Kidney capillary endothelial cell (primary cell): ENCODE data around the gene C16orf54.
"Not testable (repeated sequence)": the region's sequence is repeated elsewhere in the genome, so short reads cannot be mapped to it uniquely, and the experiment has no call there.

Experiments
- DNase-seq: peaks from one replicate; pipeline ENCODE4 v3.0.0-alpha.2; 2018; ENCODE audit warnings: low spot score

Gene C16orf54, protein sequence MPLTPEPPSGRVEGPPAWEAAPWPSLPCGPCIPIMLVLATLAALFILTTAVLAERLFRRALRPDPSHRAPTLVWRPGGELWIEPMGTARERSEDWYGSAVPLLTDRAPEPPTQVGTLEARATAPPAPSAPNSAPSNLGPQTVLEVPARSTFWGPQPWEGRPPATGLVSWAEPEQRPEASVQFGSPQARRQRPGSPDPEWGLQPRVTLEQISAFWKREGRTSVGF

DNA sequence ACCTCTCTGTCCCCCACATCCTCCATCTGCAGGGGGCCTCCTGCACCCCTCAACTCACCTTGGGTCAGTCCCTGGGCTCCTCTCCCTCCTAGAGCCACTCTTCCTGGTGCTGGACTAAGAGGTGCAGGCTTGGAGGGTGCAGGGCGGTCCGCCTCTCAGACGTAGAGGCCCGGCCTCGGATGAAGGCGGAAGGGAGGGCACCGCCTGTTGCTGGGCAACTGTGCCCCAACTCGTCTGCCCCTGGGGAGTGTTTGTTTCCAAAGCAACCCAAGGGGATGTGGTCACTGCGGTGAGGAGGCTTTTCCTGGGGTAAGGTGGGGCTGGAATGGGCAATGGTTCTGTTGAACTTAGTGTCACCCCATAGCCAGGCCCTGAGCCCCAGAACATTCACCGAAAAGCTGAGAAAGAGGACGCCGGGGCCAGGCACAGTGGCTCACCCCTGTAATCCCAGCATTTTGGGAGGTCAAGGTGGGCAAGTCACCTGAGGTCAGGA lies at the start of gene C16orf54:
Gene C16orf54 (minus strand): TSS at position 138 of the 493 bp plus-strand sequence. CDS start 1,039 bp downstream, outside the sequence.
- DNase-seq = no peak

DNA sequence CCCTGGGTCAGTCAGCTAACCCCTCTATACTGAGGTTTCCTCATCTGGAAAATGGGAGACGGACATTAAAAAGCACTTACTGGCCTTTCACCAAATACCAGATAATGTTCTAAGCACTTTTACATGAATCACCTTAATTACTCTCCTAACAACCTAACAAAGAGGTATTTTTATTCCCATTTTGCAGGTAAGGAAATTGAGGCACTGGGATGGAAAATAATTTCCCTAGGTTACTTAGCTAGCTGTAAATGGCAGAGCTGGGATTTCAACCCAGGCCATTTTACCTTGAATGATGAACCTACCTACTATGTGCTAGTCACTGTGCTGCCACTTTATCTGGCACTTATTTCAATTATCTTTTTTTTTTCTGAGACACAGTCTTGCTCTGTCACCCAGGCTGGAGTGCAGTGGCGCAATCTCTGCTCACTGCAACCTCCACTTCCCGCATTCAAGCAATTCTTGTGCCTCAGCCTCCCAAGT lies 48.5 kb upstream of the C16orf54 start:
- DNase-seq = no peak

DNA sequence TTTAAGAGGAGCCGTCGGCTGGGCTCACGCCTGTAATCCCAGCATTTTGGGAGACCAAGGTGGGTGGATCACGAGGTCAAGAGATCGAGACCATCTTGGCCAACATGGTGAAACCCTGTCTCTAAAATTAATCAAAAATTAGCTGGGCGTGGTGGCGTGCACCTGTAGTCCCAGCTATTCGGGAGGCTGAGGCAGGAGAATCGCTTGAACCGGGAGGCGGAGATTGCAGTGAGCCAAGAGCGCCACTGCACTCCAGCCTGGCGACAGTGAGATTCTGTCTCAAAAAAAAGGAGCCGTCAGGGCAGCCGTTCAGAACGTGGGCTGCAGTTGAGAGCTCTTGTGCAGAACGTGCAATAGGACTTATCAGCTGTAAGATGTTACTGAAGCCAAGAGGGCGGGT lies 47.4 kb upstream of the C16orf54 start:
- DNase-seq = not testable (repeated sequence)

DNA sequence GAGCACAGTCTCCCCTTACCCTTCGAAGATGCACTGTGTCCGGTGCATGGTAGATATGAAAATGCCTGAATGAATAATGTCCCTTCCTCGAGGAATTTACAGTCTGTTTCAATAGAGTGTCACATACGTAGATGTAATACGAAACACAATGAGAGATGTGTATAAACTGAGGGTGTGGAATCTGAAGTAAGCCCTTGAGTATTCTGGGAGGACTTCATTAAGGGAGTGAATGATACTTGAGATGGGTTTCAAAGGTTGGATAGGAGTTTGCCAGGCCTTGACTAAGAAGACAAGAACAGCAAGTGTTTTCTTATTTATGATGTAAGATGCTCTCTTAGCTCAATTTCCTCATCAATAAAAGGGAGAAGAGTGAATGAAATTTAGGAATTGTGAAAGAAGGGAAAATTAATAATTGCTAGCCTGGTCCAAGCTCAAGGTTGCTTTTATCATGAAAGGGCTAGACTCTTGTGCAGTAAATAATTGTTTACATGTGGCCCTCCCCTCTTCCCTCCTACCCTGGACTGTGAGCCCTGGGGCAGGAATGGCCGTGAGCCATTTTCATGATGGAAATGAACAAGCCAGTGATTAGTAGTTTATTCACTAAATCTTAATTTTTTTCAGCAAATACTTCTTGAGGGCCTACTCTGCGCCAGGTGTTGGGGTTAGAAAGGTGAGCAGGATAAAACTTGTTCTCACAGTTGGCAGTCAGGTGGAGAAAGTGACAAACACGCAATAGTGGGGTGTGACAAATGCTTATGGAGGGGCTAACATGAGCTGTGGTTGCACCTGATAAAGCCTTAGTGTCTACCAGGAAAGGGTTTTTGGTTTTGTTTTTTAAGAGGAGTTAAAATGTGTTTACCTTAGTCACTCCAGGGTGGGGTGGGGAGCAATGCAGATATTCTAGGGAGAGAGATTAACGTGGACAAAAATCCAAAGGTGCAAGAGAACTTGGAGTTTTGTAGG lies 46.3 kb upstream of the C16orf54 start:
- DNase-seq = no peak

DNA sequence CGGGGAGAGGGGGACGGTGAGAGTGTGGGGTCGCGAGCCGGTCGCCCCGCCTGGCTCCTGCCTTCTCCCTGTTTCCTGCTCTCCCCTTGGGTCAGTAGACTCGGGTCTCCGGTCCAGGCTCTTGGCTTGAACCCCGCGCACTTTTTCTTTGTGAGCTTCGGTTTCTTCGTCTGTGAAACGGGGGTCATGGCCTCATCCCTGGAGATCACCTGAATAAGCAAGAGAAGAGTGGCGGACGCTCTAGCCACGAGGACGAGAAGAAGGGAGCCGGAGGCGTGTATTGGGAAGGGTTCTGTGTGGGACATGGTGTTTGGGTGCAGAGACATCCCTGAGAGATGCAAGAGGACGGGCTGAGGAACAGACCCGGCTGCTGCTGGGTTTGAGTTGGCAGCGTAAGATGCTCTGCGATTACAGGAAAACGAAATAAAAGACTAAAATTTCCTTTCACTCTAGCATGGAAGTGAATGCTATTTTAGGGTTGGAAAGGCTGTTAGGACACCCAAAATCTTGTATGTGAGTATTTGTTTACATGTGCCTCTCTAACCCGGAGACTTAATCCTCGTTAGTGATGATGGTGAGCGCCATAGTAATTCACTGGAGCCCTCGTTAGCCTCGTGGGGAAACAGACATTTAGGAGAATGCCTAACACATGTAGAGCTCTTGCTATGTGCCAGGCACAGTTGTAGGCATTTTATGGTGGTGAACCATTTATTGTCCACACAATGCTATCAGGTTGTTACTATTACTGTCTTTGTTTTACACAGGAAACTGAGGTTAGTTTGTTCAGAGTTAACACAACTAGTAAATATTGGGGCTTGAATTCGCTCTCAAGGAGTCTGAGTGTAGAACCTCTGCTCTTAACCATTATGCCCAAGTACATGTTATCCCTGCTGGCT lies 45.4 kb upstream of the C16orf54 start:
- no peak for DNase-seq

DNA sequence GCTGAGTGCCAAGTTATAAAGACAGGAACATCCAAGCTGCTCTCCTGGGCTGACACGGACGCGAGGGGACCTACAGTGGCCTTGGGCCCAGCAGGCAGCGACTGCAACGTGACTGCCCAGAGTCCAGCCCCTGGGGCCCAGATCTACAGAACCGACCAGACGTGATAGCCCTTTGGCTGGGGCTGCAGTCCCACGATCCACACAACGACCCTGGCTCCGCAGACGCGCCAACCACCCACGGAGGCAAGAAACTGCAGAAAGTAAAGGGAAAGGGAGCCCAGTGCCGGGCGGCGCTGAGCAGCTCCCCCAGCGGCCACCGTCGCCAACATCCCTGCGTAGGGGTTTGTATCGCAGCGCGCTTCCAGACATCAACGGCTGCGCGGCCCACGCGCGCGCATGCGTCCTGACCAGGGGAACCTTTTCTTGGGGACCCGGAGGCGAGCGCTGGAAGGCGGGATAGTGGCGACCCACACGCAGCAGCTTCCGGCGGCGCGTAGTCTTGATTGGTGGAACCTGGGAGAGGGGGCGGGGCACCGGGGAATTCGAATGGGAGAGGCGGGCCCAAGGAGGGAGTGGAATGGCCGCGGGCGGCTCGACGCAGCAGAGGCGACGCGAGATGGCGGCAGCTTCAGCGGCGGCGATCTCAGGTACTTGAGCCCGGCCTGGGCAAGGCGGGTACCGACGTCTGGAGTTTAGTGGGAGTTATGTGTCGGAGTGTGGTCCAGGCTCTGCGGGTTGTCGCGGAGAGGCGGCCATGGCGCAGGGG lies 44.6 kb upstream of the C16orf54 start, which contains the start of gene KIF22:
Gene KIF22 (plus strand): TSS at position 569 of the 766 bp plus-strand sequence. CDS start 9 bp downstream, at position 578.
- DNase-seq = peak; percentile 99

DNA sequence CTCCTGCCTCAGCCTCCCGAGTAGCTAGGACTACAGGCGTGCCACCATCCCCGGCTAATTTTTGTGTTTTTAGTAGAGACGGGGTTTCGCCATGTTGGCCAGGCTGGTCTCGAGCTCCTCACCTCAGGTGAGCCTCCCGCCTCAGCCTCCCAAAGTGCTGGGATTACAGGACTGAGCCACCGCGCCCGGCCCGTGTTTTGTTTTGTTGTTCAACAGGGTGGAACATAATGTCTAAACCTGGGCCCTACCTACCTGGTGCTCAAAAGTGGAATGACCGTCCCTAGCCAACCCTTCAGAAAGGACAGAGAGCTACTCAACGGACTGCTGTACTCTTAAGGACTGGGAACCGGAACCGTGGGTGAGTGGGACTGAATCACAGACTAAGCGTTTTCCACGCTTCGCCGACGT lies 44.0 kb upstream of the C16orf54 start:
- DNase-seq = no peak

DNA sequence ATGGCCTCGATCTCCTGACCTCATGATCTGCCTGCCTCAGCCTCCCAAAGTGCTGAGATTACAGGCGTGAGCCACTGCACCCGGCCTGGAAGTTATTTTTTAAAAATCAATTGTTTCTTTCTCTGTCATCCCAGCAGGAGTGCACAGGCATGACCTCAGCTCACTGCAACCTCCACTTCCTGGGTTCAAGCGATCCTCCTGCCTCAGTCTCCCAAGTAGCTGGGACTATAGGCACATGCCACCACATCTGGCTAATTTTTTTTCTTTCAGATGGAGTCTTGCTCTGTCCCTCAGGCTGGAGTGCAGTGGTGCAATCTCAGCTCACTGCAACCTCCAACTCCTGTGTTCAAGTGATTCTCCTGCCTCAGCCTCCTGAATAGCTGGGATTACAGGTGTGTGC lies 41.4 kb upstream of the C16orf54 start:
- DNase-seq = not testable (repeated sequence)

DNA sequence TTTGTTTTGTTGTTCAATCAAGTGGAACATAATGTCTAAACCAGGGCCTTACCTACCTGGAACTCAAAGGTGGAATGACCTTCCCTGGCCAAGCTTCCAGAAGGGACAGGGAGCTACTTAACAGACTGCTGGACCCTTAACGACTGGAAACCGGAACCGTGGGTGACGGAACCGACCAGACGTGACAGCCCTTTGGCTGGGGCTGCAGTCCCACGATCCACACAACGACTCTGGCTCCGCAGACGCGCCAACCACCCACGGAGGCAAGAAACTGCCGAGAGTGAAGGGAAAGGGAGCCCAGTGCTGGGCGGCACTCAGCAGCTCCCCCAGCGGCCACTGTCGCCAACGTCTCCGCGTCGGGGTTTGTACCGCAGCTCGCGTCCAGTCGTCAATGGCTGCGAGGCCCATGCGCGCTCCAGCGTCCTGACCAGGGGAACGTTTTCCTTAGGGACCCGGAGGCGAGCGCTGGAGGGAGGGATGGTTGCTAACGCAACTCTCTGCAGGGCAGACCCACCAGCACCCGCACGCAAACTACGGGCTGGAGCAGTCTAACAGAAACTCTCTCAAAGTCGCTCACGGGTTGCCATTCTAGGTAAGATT lies 39.2 kb upstream of the C16orf54 start:
- DNase-seq = peak; percentile 53

DNA sequence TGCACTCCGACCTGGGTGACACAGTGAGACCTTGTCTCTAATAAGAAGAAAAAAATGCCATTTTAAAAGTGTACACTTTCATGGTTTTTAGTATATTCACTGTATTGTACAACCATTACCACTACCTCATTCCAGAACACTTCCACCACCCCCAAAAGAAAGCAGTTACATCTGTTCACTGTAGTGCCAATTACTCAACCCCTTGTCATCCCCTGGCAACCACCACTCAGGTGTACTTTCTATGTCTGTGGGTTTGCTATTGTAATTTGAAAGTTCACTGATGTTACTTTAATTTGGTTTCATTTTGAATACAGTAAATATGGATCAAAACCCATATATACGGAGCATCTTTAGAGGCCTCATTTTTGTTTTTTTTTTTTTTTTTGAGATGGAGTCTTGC lies 38.4 kb upstream of the C16orf54 start:
- no peak for DNase-seq

DNA sequence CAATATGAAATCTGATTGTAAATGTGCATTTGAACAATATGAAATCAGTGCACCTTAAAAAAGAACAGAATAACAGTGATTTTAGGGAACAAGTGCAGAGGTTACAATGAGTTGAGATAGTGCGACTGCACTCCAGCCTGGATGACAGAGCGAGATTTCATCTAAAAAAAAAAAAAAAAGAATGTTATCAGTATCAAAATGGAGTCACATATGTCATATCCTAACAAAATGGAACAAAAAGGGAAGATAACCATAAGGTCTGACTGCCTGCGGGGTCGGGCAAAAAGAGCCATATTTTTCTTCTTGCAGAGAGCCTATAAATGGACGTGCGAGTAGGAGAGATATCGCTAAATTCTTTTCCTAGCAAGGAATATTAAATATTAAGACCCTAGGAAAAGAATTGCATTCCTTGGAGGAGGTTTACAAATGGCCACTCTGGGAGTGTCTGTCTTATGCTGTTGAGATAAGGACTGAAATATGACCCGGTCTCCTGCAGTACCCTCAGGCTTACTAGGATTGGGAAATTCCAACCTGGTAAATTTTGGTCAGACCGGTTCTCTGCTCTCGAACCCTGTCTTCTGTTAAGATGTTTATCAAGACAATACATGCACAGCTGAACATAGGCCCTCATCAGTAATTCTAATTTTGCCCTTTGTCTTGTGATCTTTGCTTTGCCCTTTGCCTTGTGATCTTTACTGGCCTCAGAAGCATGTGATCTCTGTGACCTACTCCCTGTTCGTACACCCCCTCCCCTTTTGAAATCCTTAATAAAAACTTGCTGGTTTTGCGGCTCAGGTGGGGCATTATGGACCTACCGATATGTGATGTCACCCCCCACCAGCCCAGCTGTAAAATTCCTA lies 37.5 kb upstream of the C16orf54 start:
- DNase-seq = not testable (repeated sequence)

DNA sequence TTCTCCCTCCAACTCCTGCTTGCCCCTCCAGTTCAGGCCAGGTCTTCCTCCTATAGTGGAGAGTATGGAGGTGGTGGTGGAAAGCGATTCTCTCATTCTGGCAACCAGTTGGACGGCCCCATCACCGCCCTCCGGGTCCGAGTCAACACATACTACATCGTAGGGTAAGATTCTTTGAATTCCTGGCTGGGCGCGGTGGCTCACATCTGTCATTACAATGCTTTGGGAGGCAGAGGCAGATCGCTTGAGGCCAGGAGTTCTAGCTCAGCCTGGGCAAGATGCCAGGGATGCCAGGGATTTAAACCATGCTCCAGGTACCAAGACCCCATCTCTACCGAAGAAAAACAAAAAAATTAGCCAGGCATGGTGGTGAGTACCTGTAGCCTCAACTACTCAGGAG lies 33.7 kb upstream of the C16orf54 start:
- DNase-seq = no peak

DNA sequence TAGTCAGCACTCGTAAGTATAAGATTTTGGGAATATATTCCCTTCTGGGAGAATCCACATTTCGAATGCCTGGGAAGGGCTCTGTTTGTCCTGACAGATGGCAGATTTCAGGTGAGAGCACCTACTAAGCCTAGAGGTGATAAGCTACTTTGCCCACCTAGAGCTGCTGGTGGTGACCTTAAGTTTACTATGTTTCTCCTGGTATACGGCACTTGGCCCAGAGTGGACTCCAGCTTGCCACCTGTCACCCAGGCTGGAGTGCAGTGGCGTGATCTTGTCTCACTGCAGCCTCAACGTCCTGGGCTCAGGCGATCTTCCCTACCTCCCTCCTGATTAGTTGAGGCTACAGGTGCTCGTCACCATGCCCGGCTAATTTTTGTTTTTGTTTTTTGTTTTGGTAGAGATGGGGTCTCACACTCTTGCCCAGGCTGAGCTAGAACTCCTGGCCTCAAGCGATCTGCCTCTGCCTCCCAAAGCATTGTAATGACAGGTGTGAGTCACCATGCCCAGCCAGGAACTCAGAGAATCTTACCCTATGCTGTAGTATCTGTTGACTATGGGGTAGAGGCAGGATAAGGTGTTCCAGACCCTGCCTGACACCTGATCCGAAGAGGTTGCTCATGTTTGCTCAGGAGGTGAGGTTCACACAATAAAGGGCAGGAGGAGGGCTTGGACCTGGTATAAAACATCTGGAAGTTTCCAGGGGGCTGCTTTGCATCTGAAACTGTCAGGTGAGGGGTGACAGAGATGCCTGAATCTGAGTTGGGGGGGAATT lies 32.0 kb upstream of the C16orf54 start, which contains the start of gene ZG16:
Gene ZG16 (plus strand): TSS at position 681 of the 775 bp plus-strand sequence. CDS start 1,011 bp downstream, outside the sequence.
- DNase-seq = no peak

DNA sequence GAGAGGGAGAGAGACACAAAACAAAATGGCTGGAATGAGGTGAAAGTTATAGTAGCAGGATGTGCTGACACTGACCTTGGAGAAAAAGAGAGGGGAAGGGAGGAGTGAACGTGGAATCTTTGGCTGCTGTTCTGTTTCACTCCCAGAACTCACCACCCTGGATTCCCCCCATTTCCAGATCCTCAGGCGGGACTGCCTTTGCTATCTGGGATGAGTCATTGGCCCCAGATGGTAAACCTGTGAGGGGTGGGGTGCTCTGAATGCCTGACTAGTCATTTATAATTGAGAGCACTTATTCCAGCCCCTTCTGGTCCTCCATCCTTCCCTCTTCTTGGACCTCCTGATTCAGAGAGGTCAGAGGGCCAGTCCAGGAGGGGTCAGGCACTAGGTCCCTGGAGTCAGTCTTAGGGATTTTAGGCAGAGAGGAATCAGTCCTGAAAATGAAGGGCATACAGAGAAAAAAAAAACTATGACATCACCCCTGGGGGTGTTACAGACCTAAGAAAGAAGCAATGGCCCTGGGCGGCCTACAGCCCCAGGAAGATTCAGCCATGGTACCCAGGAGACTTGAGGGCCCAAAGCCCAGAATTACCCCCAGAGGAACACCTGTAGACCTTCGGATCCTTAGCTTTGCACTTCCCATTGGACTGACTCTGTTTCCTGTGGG lies 30.1 kb upstream of the C16orf54 start:
- no peak for DNase-seq

DNA sequence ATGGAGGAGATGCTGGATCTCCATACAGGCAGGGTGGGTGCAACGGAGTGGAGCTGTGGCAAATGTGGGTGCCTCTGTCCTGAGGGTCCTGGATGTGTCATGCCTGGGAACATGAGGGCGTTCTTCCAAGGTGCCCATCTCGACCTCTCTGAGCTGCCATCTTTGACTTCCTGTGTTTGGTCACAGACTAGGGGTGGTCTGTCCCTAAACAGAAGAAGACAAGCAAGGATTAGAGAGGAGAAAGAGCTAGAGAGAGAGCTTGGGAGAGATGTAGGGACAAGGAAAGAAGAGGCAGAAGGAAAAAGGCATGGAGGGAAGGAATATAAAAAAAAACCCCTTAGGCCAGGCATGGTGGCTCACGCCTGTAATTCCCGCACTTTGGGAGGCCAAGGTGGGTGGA lies 28.9 kb upstream of the C16orf54 start:
- DNase-seq = no peak

DNA sequence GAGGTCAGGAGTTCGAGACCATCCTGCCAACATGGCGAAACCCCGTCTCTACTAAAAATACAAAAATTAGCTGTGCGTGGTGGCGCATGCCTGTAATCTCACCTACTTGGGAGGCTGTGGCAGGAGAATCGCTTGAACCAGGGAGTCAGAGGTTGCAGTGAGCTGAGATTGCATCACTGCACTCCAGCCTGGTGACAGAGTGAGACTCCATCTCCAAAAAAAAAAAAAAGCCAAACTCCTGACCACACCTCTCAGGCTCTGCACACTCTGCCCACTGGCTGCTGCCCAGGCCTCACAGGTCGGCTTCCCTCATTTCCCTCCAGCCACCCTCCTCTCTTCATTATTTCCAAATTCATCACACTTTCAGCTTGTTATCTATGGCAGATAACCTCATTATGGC lies 26.5 kb upstream of the C16orf54 start:
- not testable (repeated sequence) for DNase-seq

DNA sequence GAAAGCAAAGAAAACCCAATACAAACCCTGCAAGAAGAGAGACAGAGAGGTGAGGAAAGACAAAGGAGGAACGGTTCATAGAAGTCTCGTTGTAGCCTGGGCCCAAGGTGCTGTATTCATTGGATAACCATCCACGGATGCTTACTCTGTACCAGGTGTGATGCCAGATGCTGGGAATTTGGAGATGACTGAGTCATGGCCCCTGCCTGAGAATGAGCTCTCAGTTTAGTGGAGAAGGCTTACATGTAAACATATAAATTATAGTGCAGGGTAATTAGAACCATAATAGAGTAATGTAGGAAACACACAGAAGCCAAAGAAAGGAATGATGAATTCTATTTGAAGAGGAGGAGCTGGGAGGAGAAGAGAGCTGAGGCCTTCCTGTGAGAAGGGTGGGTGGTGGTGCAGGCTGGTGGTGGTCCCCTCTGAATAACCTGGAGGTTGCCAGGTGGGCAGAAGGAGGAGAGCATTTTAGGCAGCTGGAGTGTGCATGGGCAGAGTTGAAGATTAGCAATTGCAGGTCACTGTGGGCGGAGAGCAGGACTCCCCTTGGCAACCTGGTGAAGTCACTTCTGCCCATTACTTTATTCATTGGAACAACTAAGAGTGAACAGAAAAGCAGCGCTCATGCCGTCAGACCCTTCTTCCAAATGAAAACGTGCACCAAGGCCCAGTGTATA lies 24.6 kb upstream of the C16orf54 start:
- no peak for DNase-seq
